NCI-H2227 (cell line): Measurements from ENCODE around the gene MSANTD3.

Source experiments
- DNase-seq: peaks from one replicate; lab custom pipeline; 2025; ENCODE audit not compliant: unreplicated experiment; lab: John Stamatoyannopoulos, UW

The MSANTD3 gene

DNA sequence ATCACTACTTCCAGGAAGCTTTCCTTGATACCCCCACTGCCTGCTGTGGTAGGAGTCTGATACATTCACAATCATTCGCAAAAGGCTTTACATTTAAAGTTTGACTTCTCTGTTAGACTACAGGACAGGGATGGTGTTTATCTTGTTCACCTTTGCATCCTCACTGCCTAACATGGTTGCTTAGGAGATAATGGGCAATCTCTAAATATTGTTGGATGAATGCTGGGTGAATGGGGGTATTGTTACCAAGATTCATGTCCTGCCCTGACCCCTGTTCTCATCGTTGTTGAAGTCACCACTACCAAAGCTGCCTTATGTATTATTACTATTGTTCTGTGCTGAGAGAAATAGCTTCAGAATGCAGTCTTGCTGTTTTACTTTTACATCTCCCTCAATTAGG is 38.3 kb downstream of the MSANTD3 start:
- DNase-seq: no peak

- no peak for DNase-seq
Measured at GRCh38 chr9:100465761-100466160, 38.8 kb downstream of the MSANTD3 start.

DNA sequence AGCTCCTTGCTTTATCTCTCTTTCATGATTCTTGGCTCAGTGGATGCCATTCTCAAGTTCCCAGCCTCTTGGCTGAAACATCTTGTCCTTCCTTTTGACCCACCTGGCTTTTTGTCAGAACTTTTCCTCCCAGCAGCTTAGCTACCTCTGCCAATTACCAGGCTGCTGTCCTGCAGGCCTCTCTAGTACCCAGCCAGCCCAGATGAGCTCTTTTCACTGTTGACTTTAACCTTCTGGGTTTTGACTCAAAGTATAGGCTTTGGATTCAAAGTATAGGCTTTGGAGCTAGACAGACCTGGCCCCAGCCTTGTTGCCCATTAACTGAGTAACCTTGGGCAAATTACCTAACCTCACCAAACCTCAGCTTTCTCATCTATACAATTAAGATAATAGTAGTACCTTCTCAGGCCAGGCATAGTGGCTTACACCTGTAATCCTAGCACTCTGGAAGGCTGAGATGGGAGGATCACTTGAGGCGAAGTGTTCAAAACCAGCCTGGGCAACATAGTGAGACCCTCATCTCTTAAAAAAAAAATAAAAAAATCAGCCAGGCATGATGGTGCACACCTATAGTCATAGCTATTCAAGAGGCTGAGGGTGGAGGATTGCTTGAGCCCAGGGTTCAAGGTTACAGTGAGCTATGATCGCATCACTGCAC is 39.4 kb downstream of the MSANTD3 start:
- DNase-seq: peak; percentile 22

GRCh38 chr9:100466829-100467221 is 39.9 kb downstream of the MSANTD3 start:
- no peak for DNase-seq

DNA sequence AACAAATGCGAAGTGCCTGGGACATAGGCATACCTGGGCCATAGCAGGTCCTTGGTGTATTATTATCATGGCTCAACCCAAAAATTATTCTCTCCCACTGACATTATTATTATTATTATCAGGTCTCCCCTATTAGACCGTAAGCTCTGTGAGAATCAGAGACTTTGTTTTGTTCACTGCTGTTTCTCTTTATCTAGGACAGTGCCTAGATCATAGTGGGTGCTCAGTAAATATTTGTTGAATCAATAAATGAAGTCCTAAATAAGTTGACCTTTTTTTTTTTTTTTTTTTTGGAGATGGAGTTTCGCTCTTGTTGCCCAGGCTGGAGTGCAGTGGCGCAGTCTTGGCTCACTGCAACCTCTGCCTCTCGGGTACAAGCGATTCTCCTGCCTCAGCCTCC is 41.1 kb downstream of the MSANTD3 start:
- no peak for DNase-seq

- no peak for DNase-seq
Measured at GRCh38 chr9:100472268-100472667, 45.3 kb downstream of the MSANTD3 start.

DNA sequence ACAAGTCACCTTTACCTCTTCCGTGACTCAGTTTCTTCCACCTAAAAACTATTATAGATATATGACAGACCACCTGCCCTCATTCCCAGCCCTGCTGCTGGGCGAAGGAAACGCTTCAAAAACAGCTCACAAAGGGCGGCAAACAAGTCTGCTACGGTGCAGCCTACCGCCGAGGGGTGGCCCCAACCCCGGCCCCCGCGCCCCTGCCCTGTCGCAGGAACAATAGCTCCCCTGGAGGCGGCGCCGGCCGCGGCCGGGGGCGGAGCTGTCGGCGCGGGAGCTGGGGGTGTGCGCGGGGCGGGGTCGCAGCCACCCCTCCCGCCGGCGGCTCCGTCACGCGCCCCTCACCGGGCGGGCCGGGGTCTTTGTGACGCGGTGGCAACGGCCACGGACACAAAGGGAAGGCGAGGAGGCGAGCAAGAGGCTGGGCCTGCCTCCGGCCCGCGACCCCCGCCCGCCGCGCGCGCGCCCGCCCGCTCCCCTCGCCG is 45.9 kb downstream of the MSANTD3 start, which contains the start of gene TMEFF1:
TMEFF1 (plus strand) TSS at position 362 of the 488 bp plus-strand sequence. CDS start 396 bp downstream, outside the sequence.
- DNase-seq: peak; percentile 79

GRCh38 chr9:100473276-100474081 is 46.5 kb downstream of the MSANTD3 start:
- DNase-seq: peak; percentile 48

GRCh38 chr9:100474082-100474923 is 47.4 kb downstream of the MSANTD3 start:
- DNase-seq: peak; percentile 34

DNA sequence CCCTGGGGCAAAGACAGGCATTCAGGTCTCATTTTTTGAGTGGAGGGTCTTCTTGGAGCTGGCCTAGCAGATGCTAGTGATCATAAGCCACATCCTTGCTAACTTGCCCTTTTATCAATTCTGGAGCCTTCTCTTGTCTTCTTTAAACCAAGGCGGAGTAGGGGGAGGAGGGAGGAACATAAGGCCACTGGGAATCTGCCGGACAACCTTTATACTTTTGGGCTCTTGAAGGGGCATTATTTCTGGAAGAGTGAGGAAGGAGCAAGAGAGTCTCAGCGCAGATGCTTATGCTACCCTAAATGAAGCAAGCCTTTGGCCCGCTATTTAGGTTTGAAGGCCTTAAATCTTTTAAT is 48.0 kb downstream of the MSANTD3 start:
- no peak for DNase-seq

DNA sequence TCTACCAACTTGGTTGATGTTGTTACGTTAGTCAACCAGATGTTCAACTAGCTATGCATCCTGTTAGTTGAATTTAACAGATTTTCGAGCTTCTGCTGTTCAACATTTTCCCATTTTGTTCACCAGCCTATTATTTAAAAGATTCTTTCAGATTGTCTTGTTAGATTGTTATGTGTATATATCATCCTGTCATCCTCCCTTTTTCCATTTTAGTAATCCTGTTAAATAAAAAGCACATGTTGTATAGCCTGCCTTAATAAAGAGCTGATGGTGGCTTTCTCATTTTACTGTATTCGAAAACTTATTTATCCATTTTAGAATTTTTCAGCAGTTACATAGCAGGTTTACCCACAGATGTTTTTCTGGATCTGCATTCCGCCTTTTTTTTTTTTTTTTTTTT is 50.3 kb downstream of the MSANTD3 start:
- DNase-seq: no peak

DNA sequence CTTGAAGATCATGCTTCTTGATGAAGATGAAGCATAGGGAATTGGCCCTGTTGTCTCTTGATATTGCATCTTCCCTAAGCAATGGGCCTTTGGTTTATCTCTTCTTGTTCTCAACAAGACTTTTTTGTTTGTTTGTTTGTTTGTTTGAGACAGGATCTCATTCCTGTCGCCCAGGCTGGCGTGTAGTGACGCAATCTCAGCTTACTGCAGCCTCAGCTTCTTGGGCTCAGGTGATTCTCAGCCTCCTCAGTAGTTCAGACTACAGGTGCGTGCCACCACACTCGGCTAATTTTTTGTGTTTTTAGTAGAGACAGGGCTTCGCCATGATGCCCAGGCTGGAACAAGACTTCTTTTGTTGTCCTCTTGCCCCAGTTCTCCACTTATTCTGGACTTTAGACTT is 51.2 kb downstream of the MSANTD3 start:
- DNase-seq: no peak

GRCh38 chr9:100479820-100480219 is 52.9 kb downstream of the MSANTD3 start:
- no peak for DNase-seq

- no peak for DNase-seq
Measured at GRCh38 chr9:100485196-100485595, 58.3 kb downstream of the MSANTD3 start.

GRCh38 chr9:100486479-100487176 is 59.7 kb downstream of the MSANTD3 start:
- no peak for DNase-seq

GRCh38 chr9:100488177-100488576 is 61.2 kb downstream of the MSANTD3 start:
- no peak for DNase-seq

- DNase-seq: no peak
Measured at GRCh38 chr9:100489836-100490235, 62.9 kb downstream of the MSANTD3 start.

DNA sequence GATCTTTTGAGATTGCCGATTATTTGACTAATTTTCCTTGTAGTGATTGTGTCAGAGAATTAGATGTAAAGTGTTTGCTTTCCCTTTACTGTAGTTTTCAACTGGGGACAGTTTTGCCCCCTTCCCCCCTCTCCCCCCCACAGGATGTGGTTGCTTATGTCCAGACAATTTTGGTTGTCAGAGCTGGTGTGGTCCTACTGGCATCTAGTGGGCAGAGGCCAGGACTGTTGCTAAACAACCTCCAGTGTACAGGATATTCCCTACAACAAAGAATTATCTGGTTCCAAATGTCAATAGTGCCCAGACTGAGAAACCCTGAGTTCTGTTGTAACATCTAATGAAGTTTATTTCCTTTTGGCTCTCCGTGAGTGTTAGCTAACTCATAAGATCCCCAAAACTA is 66.0 kb downstream of the MSANTD3 start:
- no peak for DNase-seq

DNA sequence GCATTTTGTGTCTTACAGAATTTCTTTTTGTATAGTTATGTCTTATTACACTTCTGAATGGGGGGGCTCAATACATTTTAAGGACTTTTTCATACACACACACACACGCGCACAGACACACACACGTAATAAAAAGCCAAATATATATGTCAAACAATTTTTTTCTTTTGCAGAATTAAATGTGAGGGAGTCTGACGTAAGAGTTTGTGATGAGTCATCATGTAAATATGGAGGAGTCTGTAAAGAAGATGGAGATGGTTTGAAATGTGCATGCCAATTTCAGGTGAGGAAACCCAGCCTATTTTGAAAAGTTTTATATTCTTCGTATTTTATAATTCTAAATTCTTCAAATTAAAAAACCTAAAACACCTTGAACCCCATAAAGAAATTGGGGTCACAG is 71.6 kb downstream of the MSANTD3 start:
- DNase-seq: no peak

GRCh38 chr9:100499460-100499859 is 72.5 kb downstream of the MSANTD3 start:
- no peak for DNase-seq

DNA sequence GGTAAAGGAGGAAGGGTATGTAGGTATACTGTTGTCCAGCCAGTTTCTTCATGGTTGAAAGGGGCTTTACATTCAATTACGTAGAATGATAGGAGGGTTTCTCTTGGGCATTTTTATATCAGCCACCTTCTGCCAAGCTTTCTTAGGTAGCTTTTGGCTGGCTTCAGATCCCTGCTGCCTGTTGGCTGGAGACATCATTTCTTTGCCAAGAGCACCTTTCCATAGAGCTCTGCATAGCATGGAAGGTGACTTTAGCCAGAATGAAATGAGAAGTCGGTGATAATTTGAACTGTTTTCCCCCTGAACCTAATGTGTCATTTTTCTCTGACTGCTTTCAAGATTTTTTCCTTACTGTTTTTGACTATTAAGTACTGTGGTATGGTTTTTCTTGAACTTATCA is 72.9 kb downstream of the MSANTD3 start:
- DNase-seq: no peak
